ENCODE measurements around the gene ZDHHC1.
A peak's percentile ranks its signal among the peaks of the same experiment; 100 is the strongest.

DNA sequence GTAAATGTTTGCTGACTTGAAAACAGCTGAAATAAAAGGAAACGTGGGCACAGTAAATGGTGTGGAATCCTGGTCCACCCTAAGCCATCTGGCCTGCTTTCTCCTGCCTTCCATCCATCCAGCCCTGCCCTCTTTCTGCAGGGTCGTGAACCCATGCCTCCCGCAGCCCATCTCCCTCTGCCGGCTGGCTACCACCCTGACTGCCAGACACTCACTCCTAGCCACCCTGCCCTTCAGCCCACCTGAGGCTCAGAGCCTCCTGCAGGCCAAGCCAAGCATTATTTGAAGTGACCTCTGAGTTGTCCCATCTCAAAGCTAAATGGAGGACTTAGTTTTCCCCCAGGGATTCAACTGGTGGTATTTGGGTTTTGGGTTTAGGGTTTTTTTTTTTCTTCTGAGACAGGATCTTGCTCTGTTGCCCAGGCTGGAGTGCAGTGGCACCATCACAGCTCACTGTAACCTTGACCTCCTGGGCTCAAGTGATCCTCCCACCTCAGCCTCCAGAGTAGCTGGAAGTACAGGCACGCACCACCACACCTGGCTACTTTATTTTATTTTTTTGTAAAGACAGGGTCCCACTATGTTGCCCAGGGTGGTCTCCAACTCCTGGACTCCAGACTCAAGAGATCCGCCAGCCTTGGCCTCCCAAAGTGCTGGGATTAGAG lies 8.4 kb downstream of the ZDHHC1 start:
- TF ChIP-seq CTCF (conservative IDR thresholded peaks at IDR 0.05; ENCODE audit: low read length): peak; percentile 21; the same call in 1 of the 2 replicates
- no peak for TF ChIP-seq EZH2phosphoT487 (IDR thresholded peaks at IDR 0.05; ENCODE audit: borderline replicate concordance)

Data from Loucy (cell line).